HG03039 (cell line): Measurements from ENCODE around the gene OR2T34.
A peak's percentile ranks its signal among the peaks of the same experiment; 100 is the strongest.
"Not testable (repeated sequence)": the region's sequence is repeated elsewhere in the genome, so short reads cannot be mapped to it uniquely, and the experiment has no call there.

Source experiments
- ATAC-seq: cut with Tn5 transposase; IDR thresholded peaks from one replicate; pipeline ENCODE4 v1.9.1; 2021; ENCODE audit warnings: mild to moderate bottlenecking, moderate library complexity; ENCODE audit not compliant: unreplicated experiment

OR2T34 gene, protein sequence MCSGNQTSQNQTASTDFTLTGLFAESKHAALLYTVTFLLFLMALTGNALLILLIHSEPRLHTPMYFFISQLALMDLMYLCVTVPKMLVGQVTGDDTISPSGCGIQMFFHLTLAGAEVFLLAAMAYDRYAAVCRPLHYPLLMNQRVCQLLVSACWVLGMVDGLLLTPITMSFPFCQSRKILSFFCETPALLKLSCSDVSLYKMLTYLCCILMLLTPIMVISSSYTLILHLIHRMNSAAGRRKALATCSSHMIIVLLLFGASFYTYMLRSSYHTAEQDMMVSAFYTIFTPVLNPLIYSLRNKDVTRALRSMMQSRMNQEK

GRCh38 chr1:248574657-248575056 lies at the start of gene OR2T34:
Gene OR2T34 (minus strand): TSS chr1:248574757. CDS start chr1:248574757, 0 bp downstream.
- ATAC-seq = not testable (repeated sequence)

GRCh38 chr1:248622570-248623001 lies 48.0 kb upstream of the OR2T34 start:
- peak; percentile 83 for ATAC-seq

GRCh38 chr1:248621770-248622169 lies 47.2 kb upstream of the OR2T34 start:
- no peak for ATAC-seq

GRCh38 chr1:248618878-248619277 lies 44.3 kb upstream of the OR2T34 start:
- ATAC-seq = no peak

DNA sequence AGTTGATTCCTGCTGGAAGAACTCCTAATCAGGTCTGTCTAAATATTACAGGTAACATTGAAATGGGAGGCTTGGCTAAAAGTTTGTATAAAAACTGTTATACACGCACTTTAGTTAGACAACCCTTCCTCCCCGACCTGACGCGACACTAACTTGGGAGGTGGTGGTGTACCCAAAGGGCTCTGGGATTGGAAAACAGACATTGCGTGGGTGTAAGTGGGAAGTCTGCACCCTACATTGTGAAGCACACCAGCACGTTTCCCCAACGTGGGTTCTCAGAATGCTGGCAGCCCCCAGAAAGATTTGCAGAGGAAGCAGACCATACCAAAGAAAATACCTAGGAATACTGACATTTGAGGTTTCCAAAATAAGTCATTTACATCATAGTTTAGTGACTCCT lies 43.6 kb upstream of the OR2T34 start:
- ATAC-seq = no peak

DNA sequence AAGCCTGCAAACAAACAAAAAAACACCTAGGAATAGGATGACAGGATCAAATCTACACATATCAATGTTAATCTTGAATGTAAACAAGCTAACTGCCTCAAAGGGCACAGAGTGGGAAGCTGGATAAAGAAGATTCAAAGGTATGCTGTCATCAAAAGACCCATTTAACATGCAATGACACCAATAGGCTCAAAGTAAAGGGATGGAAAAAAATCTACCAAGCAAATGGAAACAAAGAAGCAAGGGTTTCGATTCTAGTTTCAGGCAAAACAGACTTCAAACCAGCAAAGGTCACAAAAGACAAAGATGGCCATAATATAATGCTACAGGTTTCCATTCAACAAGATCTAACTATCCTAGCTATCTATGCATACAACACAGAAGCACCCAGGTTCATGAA lies 39.2 kb upstream of the OR2T34 start:
- no peak for ATAC-seq

DNA sequence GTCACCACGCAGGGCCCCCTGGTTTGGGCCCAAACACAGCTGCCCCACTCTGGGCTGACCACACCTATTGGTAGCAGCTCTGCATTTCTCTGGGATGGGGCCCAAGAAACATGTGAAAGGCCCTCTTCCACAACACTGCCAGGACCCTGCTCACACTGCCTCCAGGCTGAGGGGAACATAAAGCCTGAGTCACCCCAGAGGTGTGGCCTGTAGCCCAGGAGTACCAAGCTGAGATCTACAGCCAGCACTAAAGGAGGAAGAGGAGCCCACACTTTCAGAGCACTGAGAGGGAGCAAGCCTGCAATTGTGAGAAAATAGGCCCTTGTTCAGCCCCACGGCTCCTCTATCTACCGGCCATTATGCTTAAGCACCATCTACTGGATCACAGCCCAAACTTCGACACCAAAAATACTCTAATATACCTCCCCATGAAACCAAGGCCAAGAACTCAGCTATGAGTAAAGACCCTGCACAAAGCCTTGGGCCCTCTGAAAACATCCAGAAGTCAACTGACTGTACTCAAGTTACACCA lies 37.4 kb upstream of the OR2T34 start:
- no peak for ATAC-seq

DNA sequence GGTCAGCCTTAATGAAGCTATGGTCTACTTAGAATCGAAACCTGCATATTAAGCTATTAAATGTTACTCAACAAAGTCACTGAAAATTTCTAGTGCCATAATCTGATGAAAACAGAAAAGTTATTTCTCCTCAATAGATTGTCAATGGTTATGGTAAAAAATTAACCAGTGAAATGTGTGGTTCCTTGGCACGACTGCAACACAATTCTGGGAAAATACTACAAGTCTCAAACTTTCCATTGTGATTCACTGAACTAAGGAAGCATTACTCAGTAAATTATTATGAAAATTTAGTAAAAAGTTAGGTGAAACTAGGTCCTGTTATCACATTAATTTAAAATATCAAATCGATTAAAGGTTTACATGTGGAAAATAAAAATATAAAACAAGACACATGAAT lies 35.7 kb upstream of the OR2T34 start:
- ATAC-seq = no peak

DNA sequence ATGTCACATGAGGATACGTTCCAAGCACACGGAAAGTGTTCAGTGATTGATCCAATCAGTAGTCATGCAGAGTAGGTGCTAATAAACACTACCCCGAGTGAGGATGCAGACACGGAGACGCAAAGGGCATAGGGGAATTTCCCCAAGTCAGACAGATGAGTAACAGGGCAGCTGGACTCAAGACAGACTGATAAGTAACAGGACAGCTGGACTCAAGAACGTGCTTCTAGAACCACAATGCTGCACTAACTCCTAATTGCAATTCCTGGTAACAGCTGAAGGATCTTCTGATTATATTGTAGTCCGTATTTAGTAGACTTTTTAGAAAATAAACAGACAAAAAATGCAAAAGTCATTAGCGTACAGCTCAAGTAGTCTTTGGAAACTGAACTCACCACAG lies 24.8 kb upstream of the OR2T34 start:
- no peak for ATAC-seq

- no peak for ATAC-seq
Observed at GRCh38 chr1:248597589-248597988, 23.0 kb upstream of the OR2T34 start, which contains the start of gene OR2T10. Gene OR2T10 (minus strand): TSS chr1:248597700. CDS start chr1:248593768, 3,932 bp downstream.

- no peak for ATAC-seq
Observed at GRCh38 chr1:248596615-248597014, 22.1 kb upstream of the OR2T34 start.

DNA sequence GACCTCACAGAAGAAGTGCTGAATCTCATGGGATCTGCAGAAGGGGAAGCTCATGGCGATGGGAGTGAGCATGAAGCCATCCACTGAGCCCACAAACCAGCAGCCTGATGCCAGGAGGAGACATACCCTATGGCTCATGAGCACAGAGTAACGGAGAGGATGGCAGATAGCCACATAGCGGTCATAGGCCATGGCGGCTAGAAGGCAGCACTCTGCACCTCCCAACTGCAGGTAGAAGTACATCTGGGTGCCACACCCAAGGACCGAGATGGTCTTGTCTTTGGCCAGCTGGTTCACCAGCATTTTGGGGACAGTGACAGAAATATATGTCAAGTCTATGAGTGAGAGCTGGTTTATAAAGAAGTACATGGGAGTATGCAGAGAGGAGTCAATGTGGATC lies 18.7 kb upstream of the OR2T34 start:
- ATAC-seq = no peak

- ATAC-seq = no peak
Observed at GRCh38 chr1:248592655-248593054, 18.1 kb upstream of the OR2T34 start.

DNA sequence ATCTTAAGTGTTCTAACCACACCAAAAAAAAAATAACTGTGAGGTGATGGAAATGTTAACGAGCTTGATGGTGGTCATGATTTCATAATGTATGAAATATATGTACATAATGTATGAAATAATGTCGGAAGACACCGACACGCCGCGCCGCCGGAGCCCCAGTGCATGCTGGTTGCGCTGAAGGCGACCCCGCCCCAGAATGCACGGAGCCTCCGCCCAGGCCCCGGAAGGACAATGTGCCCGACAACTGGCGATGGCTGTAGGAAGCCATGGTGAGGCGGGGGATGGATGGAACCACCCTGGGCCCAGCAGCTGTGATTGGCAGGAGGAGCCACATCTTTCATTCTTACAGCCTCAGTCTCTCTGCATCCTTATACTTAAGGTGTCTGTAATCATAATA lies 15.5 kb upstream of the OR2T34 start:
- no peak for ATAC-seq

- no peak for ATAC-seq
Observed at GRCh38 chr1:248589334-248589733, 14.8 kb upstream of the OR2T34 start.

- no peak for ATAC-seq
Observed at GRCh38 chr1:248585266-248585665, 10.7 kb upstream of the OR2T34 start.

DNA sequence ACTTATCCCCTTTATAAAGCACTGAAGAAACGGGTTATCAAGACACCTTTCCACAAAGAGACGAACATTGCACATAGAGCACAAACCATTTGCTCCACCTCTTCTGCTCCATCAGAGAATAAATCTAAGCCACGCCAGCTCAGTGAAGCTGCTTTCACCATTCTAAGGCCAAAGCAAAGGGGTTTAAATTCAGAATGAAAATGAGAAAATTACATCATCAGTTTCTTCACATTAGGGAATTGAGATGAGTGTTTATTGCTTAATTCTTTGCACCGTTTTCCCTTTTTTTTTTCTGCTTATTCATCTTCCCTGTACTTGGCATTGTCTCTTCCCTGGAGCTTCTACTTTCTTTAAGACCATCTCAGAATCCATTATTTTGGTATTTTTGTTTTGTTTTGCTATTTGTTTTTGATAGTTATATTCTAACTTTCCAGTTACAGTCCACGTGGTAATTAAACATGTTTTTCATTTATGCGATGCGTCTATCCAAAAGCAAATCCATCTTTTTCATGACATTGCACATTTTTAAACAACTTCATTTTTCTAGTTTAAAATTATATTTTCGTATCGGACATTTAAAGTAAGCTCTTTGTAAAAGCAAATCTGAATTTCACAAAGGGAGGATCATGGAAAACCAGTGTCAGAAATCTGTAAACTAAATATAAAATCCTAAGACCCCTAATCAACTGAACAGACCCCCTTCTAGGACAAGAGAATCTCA lies 1.9 kb upstream of the OR2T34 start:
- ATAC-seq = no peak

- ATAC-seq = not testable (repeated sequence)
Observed at GRCh38 chr1:248573856-248574255, 701 bp downstream of the OR2T34 start.

GRCh38 chr1:248572049-248572448 lies 2.5 kb downstream of the OR2T34 start:
- peak; percentile 94 for ATAC-seq

- not testable (repeated sequence) for ATAC-seq
Observed at GRCh38 chr1:248570811-248571210, 3.7 kb downstream of the OR2T34 start.

DNA sequence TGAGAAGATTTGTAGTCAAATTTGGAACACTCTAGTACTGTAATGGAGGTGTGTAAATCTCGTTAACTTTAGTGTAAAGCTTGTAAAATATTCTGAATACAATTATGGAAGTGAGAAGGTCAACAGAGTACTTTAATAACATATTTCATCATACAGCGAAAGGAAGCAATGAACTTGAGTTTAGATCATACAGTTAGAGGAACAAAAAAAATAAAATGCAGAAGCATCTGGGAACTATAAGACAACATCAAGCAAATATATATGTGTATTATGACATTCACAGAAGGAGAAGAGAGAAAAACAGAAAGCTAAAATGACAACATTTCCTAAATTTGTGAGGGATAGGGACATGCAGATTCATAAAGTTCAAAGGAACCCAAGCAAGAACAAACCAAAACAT lies 5.5 kb downstream of the OR2T34 start:
- not testable (repeated sequence) for ATAC-seq
